Activated CD8-positive, alpha-beta T cell treated with anti-CD3 and anti-CD28 coated beads for 36 hours (primary cell): ENCODE results near the gene APOL3. TPM values are rescaled to one million over a fixed set of nuclear protein-coding genes. Genes with fewer than 3 reads are reported as not detected.

Source experiments
- ATAC-seq: fragments of 200-7000 bp; cut with Tn5 transposase; one replicate; pipeline ENCODE4 v1.10.0; 2021; ENCODE audit warnings: mild to moderate bottlenecking, moderate library complexity
- CTCF ChIA-PET: fragments of 350-600 bp; sonication (Branson Sonifier 250); formaldehyde crosslinking; loops from one replicate; lab custom pipeline; 2021; ENCODE audit warnings: antibody characterized with exemption; lab: Charles Lee
- POLR2A ChIA-PET: fragments of 350-600 bp; sonication (Branson Sonifier 250); formaldehyde crosslinking; loops from one replicate; lab custom pipeline; 2021; ENCODE audit warnings: antibody characterized with exemption; lab: Charles Lee
- DNase-seq: peaks from one replicate; pipeline ENCODE4 v3.0.0-alpha.2; 2020
- H3K27ac Mint-ChIP-seq: one replicate; pipeline ENCODE4 v1.8.0; 2021; ENCODE audit warnings: mild to moderate bottlenecking, mixed read lengths
- H3K27me3 Mint-ChIP-seq: one replicate; pipeline ENCODE4 v1.8.0; 2021; ENCODE audit warnings: mixed read lengths
- H3K36me3 Mint-ChIP-seq: one replicate; pipeline ENCODE4 v1.8.0; 2021; ENCODE audit warnings: low read depth, mixed read lengths
- H3K4me1 Mint-ChIP-seq: one replicate; pipeline ENCODE4 v1.8.0; 2021; ENCODE audit warnings: low read depth, mixed read lengths
- H3K4me3 Mint-ChIP-seq: one replicate; pipeline ENCODE4 v1.8.0; 2021; ENCODE audit warnings: mild to moderate bottlenecking, moderate library complexity, mixed read lengths
- H3K9me3 Mint-ChIP-seq: one replicate; pipeline ENCODE4 v1.8.0; 2021; ENCODE audit warnings: mixed read lengths
- CTCF ChIP-seq: fragments of 200-600 bp; IDR thresholded peaks from one replicate; pipeline ENCODE4 v1.8.0; 2022; ENCODE audit warnings: antibody characterized with exemption, mild to moderate bottlenecking
- intact Hi-C: fragments of 100-400 bp; cut with micrococcal nuclease; formaldehyde crosslinking; loops from one replicate; pipeline ENCODE4 v1.10.0; 2022
- total RNA-seq, 2 experiments: library from RNA; stranded (reverse); gene quantifications; one replicate each; pipeline ENCODE4 v1.2.3, GENCODE V29; 2021

The APOL3 gene
- total RNA-seq, 2 experiments from 2014 or later: 44.5 to 46.7 TPM

GRCh38 chr22:36117053-36117554, 43.5 kb downstream of the APOL3 start:
- ChIA-PET POLR2A (no interaction called here), CTCF (interaction anchor here (8.8 kb wide), 1 partner anchor 51 kb away, joined by 43 read pairs; no protein-coding TSS in a partner anchor)
- intact Hi-C loops: no loop called here
- Mint-ChIP-seq H3K27me3 (no peaks in the 10 kb centered on the region), H3K4me3 (no peak overlapping the region), H3K27ac (no peak overlapping the region), H3K9me3 (no peaks in the 10 kb centered on the region), H3K36me3 (no peaks in the 10 kb centered on the region), H3K4me1 (no peaks in the 10 kb centered on the region)
- ATAC-seq: no peak
- no peak for DNase-seq
- TF ChIP-seq CTCF: no peak

GRCh38 chr22:36116127-36116526, 44.4 kb downstream of the APOL3 start:
- peaks cover 1% of the 10 kb centered on the region for H3K27me3 Mint-ChIP-seq

DNA sequence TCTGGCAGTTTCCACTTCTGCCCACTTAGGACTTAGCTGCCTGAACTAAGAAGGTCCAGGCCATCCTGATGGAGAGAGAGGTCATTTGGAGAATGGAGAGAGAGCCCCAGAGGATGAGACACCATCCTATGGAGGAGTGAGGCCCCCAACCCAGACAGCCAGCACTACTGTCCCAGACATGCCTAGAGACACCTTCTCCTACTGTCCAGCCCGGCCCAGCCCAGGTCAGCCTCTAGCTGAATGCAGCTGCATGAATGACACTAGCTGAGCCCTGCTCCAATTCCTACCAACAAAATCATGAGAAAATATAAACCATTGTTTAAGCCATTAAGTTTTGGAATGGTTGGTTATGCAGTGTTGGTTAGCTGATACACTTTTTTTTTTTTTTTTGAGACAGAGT, 47.4 kb downstream of the APOL3 start:
- Mint-ChIP-seq H3K4me1 (no peaks in the 10 kb centered on the region), H3K9me3 (no peaks in the 10 kb centered on the region), H3K4me3 (no peak overlapping the region), H3K36me3 (no peaks in the 10 kb centered on the region), H3K27ac (no peak overlapping the region), H3K27me3 (peaks cover 1% of the 10 kb centered on the region)
- ChIA-PET POLR2A (no interaction called here), CTCF (interaction anchor here (8.8 kb wide), 1 partner anchor 47 kb away, joined by 43 read pairs; no protein-coding TSS in a partner anchor)
- TF ChIP-seq CTCF: no peak
- intact Hi-C loops: no loop called here
- no peak for DNase-seq
- ATAC-seq: no peak

More at GRCh38 chr22:36116127-36116526, 44.4 kb downstream of the APOL3 start:
- intact Hi-C loops: no loop called here
- POLR2A ChIA-PET: no interaction called here
- Mint-ChIP-seq H3K4me1 (no peaks in the 10 kb centered on the region), H3K36me3 (no peaks in the 10 kb centered on the region), H3K4me3 (no peak overlapping the region), H3K9me3 (no peaks in the 10 kb centered on the region), H3K27ac (no peak overlapping the region)
- DNase-seq (no peak), ATAC-seq (no peak)
- CTCF ChIA-PET: interaction anchor here (2.1 to 8.8 kb wide), 2 partner anchors 8 to 50 kb away, joined by 8 to 43 read pairs; no protein-coding TSS in a partner anchor
- no peak for TF ChIP-seq CTCF

DNA sequence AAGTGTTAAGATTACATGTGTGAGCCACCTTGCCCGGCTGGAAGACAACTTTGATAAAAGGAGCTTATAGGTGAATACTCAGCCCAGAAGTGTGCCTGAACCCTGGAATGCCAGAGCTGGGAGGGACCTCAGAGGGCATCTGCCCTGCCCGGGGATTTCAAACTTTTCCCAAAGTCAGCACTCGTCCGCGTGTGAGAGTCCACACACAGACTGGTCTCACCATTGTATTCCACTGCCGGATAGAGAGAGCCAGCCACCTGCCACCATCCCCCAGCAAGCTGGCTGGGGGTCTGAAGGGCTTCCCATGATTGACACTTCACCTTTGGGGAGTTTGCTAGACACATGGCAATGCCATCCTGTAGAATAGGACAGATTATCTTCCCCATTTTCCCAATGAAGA, 49.2 kb downstream of the APOL3 start:
- H3K36me3 Mint-ChIP-seq: no peaks in the 10 kb centered on the region
- peaks cover 5% of the 10 kb centered on the region for H3K27me3 Mint-ChIP-seq
- TF ChIP-seq CTCF: no peak
- no peak overlapping the region for H3K27ac Mint-ChIP-seq
- H3K9me3 Mint-ChIP-seq: no peaks in the 10 kb centered on the region
- intact Hi-C loops: no loop called here
- DNase-seq (no peak), ATAC-seq (no peak)
- no peaks in the 10 kb centered on the region for H3K4me1 Mint-ChIP-seq
- no peak overlapping the region for H3K4me3 Mint-ChIP-seq
- ChIA-PET CTCF (interaction anchor here (8.8 kb wide), 1 partner anchor 45 kb away, joined by 43 read pairs; no protein-coding TSS in a partner anchor), POLR2A (no interaction called here)

DNA sequence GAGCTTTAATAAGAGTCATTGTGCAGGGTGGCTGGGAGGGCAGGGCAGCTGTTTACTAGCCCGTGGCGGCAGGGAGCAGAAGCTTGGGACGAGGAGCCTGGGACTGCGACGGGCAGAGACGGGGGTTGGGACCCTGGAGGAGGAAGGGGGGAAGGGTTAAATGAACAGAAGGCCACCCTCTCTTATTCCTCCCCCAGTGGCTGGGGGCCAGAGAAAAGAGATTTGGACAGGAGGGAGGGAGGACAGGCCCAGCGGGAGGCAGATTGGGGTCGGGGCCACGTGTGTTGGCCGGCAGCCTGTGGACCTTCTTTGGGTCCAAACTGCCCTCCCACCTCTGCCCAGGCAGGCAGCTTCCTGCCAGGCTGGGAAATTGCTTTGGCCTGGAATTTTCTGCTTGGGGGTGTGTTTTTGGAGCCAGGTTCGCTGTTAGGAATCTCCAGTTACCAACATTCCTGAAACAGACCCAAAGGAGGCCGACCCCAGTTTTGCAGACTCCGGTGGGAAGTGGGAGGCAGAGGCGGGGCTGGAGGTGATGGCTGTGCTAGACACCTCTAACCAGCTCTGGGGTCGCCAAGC, 50.2 kb downstream of the APOL3 start:
- ChIA-PET CTCF (interaction anchor here (8.8 kb wide), 1 partner anchor 44 kb away, joined by 43 read pairs; no protein-coding TSS in a partner anchor), POLR2A (interaction anchor here (0.6 kb wide), 1 partner anchor 725 kb away, joined by 3 read pairs; no protein-coding TSS in a partner anchor)
- Mint-ChIP-seq H3K27me3 (peaks cover 5% of the 10 kb centered on the region), H3K9me3 (no peaks in the 10 kb centered on the region), H3K4me1 (no peaks in the 10 kb centered on the region), H3K27ac (no peak overlapping the region), H3K4me3 (no peak overlapping the region), H3K36me3 (no peaks in the 10 kb centered on the region)
- ATAC-seq (no peak), DNase-seq (no peak)
- TF ChIP-seq CTCF: no peak
- intact Hi-C loops: no loop called here
